ENCODE results near the gene ANKS6.

The ANKS6 gene

GRCh38 chr9:98809311-98810101, 13.2 kb upstream of the ANKS6 start:
- Histone ChIP-seq H3K9ac (ENCODE audit: low read length) (no peak overlapping the region), H3K4me1 (ENCODE audit: control insufficient read depth, insufficient read depth, low read length) (peaks cover 4% of the 10 kb centered on the region), H3K27ac (ENCODE audit: low read depth, low read length) (no peak overlapping the region), H3K4me3 (ENCODE audit: low read length) (no peak overlapping the region), H3K27me3 (ENCODE audit: control insufficient read depth, insufficient read depth, low read length) (no peaks in the 10 kb centered on the region), H3K36me3 (ENCODE audit: control insufficient read depth, insufficient read depth, low read length) (no peaks in the 10 kb centered on the region)

GRCh38 chr9:98808875-98809274, 12.5 kb upstream of the ANKS6 start:
- no peak overlapping the region for H3K27ac ChIP-seq (ENCODE audit: low read depth, low read length)
- H3K9ac ChIP-seq (ENCODE audit: low read length) = no peak overlapping the region
- H3K27me3 ChIP-seq (ENCODE audit: control insufficient read depth, insufficient read depth, low read length) = no peaks in the 10 kb centered on the region
- H3K36me3 ChIP-seq (ENCODE audit: control insufficient read depth, insufficient read depth, low read length) = no peaks in the 10 kb centered on the region
- peaks cover 4% of the 10 kb centered on the region for H3K4me1 ChIP-seq (ENCODE audit: control insufficient read depth, insufficient read depth, low read length)
- peak overlapping the region; percentile 59 for H3K4me3 ChIP-seq (ENCODE audit: low read length)

DNA sequence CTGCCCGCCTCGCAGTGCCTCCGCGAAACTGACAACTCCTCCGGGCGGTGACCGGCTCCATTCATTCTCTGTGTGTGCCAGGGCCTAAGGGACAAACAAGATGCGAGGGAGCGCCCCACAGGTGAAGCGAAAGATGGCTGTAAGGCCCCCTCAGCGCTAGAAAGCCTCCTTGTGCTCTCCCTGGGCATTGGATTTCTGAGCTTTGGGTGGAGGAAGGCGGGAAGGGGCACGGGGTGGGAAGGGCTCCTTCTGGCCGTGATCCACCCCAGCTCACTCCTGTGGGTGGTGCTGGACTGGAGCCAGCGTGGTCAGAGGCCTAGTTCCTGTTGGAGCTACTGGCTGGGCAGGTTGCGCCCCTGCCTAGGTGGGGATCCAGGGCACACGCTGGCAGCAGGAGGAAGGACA, 12.1 kb upstream of the ANKS6 start:
- H3K4me1 ChIP-seq (ENCODE audit: control insufficient read depth, insufficient read depth, low read length) = peaks cover 4% of the 10 kb centered on the region
- H3K36me3 ChIP-seq (ENCODE audit: control insufficient read depth, insufficient read depth, low read length) = no peaks in the 10 kb centered on the region
- H3K9ac ChIP-seq (ENCODE audit: low read length) = no peak overlapping the region
- H3K27ac ChIP-seq (ENCODE audit: low read depth, low read length) = peak overlapping the region; percentile 26
- H3K27me3 ChIP-seq (ENCODE audit: control insufficient read depth, insufficient read depth, low read length) = no peaks in the 10 kb centered on the region
- H3K4me3 ChIP-seq (ENCODE audit: low read length) = peak overlapping the region; percentile 59

GRCh38 chr9:98807814-98808195, 11.4 kb upstream of the ANKS6 start:
- H3K27me3 ChIP-seq (ENCODE audit: control insufficient read depth, insufficient read depth, low read length) = no peaks in the 10 kb centered on the region
- peak overlapping the region; percentile 59 for H3K4me3 ChIP-seq (ENCODE audit: low read length)
- peaks cover 4% of the 10 kb centered on the region for H3K4me1 ChIP-seq (ENCODE audit: control insufficient read depth, insufficient read depth, low read length)
- H3K27ac ChIP-seq (ENCODE audit: low read depth, low read length) = peak overlapping the region; percentile 91
- H3K9ac ChIP-seq (ENCODE audit: low read length) = no peak overlapping the region
- no peaks in the 10 kb centered on the region for H3K36me3 ChIP-seq (ENCODE audit: control insufficient read depth, insufficient read depth, low read length)

GRCh38 chr9:98807070-98807813, 10.9 kb upstream of the ANKS6 start, which contains the start of gene GALNT12:
TSS of gene GALNT12 (plus strand) at chr9:98807670. CDS start at chr9:98807699, 29 bp downstream.
- no peak within 1 kb of the TSS for H3K9ac ChIP-seq (ENCODE audit: low read length)
- no peaks in the 10 kb centered on the region for H3K27me3 ChIP-seq (ENCODE audit: control insufficient read depth, insufficient read depth, low read length)
- peak within 1 kb of the TSS; percentile 91 for H3K27ac ChIP-seq (ENCODE audit: low read depth, low read length)
- H3K4me1 ChIP-seq (ENCODE audit: control insufficient read depth, insufficient read depth, low read length) = peaks cover 4% of the 10 kb centered on the region
- peak within 1 kb of the TSS; percentile 59 for H3K4me3 ChIP-seq (ENCODE audit: low read length)
- no peaks in the 10 kb centered on the region for H3K36me3 ChIP-seq (ENCODE audit: control insufficient read depth, insufficient read depth, low read length)

DNA sequence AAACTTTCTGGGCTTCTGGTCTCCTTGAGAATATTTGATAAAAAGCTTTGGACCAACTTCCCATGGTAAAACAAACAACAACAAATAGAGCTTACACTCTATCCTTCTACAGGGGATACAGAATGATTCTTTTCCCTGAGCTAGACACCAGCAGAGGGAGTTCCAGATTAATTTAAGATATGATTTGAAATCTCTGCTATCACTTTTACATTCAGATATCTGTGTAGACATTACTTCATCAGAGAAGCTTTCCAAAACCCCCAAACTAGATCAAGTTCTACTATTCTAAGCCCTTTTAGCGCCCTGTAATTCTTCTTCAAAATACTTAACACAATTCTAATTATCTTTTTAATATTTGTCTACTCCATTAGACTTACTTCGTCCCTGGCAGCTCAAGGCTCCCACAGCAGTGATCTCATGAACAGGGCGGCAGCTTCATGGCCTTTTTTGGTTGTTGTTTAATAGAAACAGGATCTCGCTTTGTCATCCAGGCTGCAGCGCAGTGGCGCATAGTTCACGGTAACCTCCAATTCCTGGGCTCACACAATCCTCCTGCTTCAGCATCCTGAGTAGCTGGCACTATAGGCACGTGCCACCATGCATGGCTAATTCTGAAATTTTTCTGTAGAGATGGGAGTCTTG, 10.2 kb upstream of the ANKS6 start:
- Histone ChIP-seq H3K36me3 (ENCODE audit: control insufficient read depth, insufficient read depth, low read length) (no peaks in the 10 kb centered on the region), H3K27ac (ENCODE audit: low read depth, low read length) (peak overlapping the region; percentile 91), H3K9ac (ENCODE audit: low read length) (no peak overlapping the region), H3K4me1 (ENCODE audit: control insufficient read depth, insufficient read depth, low read length) (peaks cover 4% of the 10 kb centered on the region), H3K4me3 (ENCODE audit: low read length) (peak overlapping the region; percentile 59), H3K27me3 (ENCODE audit: control insufficient read depth, insufficient read depth, low read length) (no peaks in the 10 kb centered on the region)

DNA sequence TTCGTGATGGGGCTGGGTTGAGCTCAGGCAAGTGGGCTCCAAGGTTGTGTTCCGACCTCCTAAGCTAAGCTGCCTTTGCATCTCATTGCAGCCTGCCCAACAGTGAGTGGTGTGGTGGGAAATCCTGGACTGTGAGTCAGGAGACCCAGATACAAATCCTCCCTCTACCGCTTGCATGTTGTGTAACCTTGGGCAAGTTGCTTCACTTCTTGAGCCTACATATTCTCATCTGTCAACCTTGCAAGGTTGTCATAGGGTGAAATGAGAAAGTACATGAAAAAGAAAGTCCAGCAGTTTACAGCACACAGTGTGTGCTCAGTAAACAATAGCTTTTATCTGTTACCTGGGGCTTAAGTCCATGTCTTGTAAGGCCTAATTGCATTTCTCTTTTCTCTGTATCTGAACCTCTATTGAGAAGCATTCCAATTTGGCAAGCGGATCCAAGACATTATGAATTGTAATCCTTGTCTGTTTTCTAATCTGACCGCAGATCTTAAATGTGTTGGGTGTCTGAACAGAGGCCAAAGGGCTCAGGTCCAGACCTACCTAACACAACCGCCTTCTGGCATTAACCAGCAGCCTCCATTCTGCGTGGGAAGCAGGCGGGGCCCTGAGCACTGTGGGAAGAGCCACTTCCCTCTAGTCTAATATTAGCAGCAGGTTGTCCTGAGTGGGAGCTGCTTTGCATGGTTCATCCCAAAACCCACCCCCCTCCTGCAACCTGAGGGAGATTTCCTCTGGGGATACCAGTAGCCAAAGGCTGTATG, 9.3 kb upstream of the ANKS6 start:
- no peaks in the 10 kb centered on the region for H3K36me3 ChIP-seq (ENCODE audit: control insufficient read depth, insufficient read depth, low read length)
- peaks cover 4% of the 10 kb centered on the region for H3K4me1 ChIP-seq (ENCODE audit: control insufficient read depth, insufficient read depth, low read length)
- H3K27me3 ChIP-seq (ENCODE audit: control insufficient read depth, insufficient read depth, low read length) = no peaks in the 10 kb centered on the region
- no peak overlapping the region for H3K9ac ChIP-seq (ENCODE audit: low read length)
- peak overlapping the region; percentile 91 for H3K27ac ChIP-seq (ENCODE audit: low read depth, low read length)
- peak overlapping the region; percentile 7 for H3K4me3 ChIP-seq (ENCODE audit: low read length)

DNA sequence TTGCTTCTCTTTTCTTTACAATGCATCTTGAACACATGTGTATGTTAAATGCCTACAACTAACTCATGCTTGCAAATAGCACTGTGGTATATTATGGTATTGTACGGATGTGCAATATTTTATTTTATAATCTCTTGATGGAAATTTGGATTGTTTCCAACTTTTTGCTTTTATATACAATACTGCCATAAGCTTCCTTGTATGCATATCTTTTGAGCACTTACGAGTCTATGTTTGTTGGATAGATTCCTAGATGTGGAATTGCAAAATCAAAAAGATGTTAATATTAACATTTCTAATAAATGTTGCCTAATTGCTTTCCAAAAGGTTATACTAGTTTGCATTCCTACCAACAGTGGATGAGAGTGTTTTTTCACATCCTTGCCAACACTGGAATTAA, 7.7 kb upstream of the ANKS6 start:
- Histone ChIP-seq H3K4me3 (ENCODE audit: low read length) (no peak overlapping the region), H3K36me3 (ENCODE audit: control insufficient read depth, insufficient read depth, low read length) (no peaks in the 10 kb centered on the region), H3K9ac (ENCODE audit: low read length) (no peak overlapping the region), H3K27ac (ENCODE audit: low read depth, low read length) (no peak overlapping the region), H3K27me3 (ENCODE audit: control insufficient read depth, insufficient read depth, low read length) (no peaks in the 10 kb centered on the region), H3K4me1 (ENCODE audit: control insufficient read depth, insufficient read depth, low read length) (peaks cover 4% of the 10 kb centered on the region)

DNA sequence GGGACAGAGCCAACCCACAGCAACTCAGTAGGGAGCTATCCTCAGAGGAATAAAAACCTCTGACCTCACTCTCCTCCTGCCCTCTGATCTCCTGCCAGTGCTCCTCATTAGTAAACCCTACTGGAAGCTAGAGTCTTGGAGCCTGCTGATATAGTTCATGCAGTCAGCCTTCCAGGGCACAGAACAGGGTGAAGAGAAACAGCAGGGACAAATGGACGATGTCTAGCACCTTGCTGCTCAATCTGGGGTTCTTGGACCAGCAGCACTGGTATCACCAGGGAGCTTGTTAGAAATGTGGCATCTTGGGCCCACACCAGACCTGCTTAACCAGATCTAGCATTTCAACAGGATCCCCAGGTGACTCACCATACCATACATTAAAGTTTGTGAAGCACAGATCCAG, 5.6 kb upstream of the ANKS6 start:
- H3K27me3 ChIP-seq (ENCODE audit: control insufficient read depth, insufficient read depth, low read length) = no peaks in the 10 kb centered on the region
- H3K36me3 ChIP-seq (ENCODE audit: control insufficient read depth, insufficient read depth, low read length) = no peaks in the 10 kb centered on the region
- H3K4me3 ChIP-seq (ENCODE audit: low read length) = no peak overlapping the region
- no peak overlapping the region for H3K9ac ChIP-seq (ENCODE audit: low read length)
- H3K27ac ChIP-seq (ENCODE audit: low read depth, low read length) = no peak overlapping the region
- H3K4me1 ChIP-seq (ENCODE audit: control insufficient read depth, insufficient read depth, low read length) = peaks cover 4% of the 10 kb centered on the region

GRCh38 chr9:98801561-98801960, 5.2 kb upstream of the ANKS6 start:
- Histone ChIP-seq H3K27me3 (ENCODE audit: control insufficient read depth, insufficient read depth, low read length) (no peaks in the 10 kb centered on the region), H3K9ac (ENCODE audit: low read length) (no peak overlapping the region), H3K4me1 (ENCODE audit: control insufficient read depth, insufficient read depth, low read length) (peaks cover 4% of the 10 kb centered on the region), H3K27ac (ENCODE audit: low read depth, low read length) (no peak overlapping the region), H3K36me3 (ENCODE audit: control insufficient read depth, insufficient read depth, low read length) (no peaks in the 10 kb centered on the region), H3K4me3 (ENCODE audit: low read length) (no peak overlapping the region)

GRCh38 chr9:98798254-98798653, 1.9 kb upstream of the ANKS6 start:
- H3K4me3 ChIP-seq (ENCODE audit: low read length) = no peak overlapping the region
- H3K27me3 ChIP-seq (ENCODE audit: control insufficient read depth, insufficient read depth, low read length) = no peaks in the 10 kb centered on the region
- H3K4me1 ChIP-seq (ENCODE audit: control insufficient read depth, insufficient read depth, low read length) = peaks cover 5% of the 10 kb centered on the region
- H3K27ac ChIP-seq (ENCODE audit: low read depth, low read length) = no peak overlapping the region
- H3K36me3 ChIP-seq (ENCODE audit: control insufficient read depth, insufficient read depth, low read length) = no peaks in the 10 kb centered on the region
- no peak overlapping the region for H3K9ac ChIP-seq (ENCODE audit: low read length)

DNA sequence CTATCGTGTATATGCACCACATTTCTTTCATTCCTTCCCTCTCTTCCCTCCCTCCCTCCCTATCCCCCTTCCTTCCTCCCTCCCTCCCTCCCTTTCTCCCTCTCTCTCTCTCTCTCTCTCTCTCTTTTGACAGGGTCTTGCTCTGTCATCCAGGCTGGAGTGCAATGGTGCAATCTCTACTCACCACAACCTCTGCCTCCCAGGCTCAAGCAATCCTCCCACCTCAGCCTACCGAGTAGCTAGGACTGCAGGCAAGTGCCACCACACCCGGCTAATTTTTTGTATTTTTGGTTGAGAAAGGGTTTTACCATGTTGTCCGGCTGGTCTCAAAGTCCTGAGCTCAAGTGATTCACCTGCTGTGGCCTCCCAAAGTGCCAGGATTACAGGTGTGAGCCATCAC, 1.1 kb upstream of the ANKS6 start:
- Histone ChIP-seq H3K27me3 (ENCODE audit: control insufficient read depth, insufficient read depth, low read length) (no peaks in the 10 kb centered on the region), H3K4me1 (ENCODE audit: control insufficient read depth, insufficient read depth, low read length) (peaks cover 5% of the 10 kb centered on the region), H3K27ac (ENCODE audit: low read depth, low read length) (no peak overlapping the region), H3K4me3 (ENCODE audit: low read length) (no peak overlapping the region), H3K9ac (ENCODE audit: low read length) (no peak overlapping the region), H3K36me3 (ENCODE audit: control insufficient read depth, insufficient read depth, low read length) (no peaks in the 10 kb centered on the region)
